SJCRH30 (cell line): ENCODE results near the gene EXOC6B. TPM values are rescaled to one million over a fixed set of nuclear protein-coding genes. Genes with fewer than 3 reads are reported as not detected.

Experiments
- DNase-seq, 2 experiments: peaks; one replicate each; pipeline ENCODE4 v3.0.0-alpha.2; 2015 to 2020
- H3K27ac ChIP-seq: fragments of 250-450 bp; sonication (Bioruptor Pico); 2 replicates; pipeline ENCODE4 v1.5.1; 2020; ENCODE audit warnings: mild to moderate bottlenecking, moderate library complexity
- H3K27me3 ChIP-seq: fragments of 250-450 bp; sonication (Bioruptor Pico); 2 replicates; pipeline ENCODE4 v1.5.1; 2020; ENCODE audit warnings: mild to moderate bottlenecking, moderate library complexity
- H3K36me3 ChIP-seq: fragments of 250-450 bp; sonication (Bioruptor Pico); 2 replicates; pipeline ENCODE4 v1.5.1; 2020; ENCODE audit warnings: mild to moderate bottlenecking, moderate library complexity
- H3K4me1 ChIP-seq: fragments of 250-450 bp; sonication (Bioruptor Pico); 2 replicates; pipeline ENCODE4 v1.5.1; 2020; ENCODE audit warnings: mild to moderate bottlenecking, moderate library complexity
- H3K4me3 ChIP-seq: fragments of 250-450 bp; sonication (Bioruptor Pico); 2 replicates; pipeline ENCODE4 v1.5.1; 2020; ENCODE audit warnings: mild to moderate bottlenecking, moderate library complexity
- H3K9me3 ChIP-seq: fragments of 250-450 bp; sonication (Bioruptor Pico); replicated peaks from 2 replicates; pipeline ENCODE4 v1.5.1; 2020; ENCODE audit warnings: mild to moderate bottlenecking, moderate library complexity
- total RNA-seq: library from RNA; depleted of rRNA; stranded (reverse); fragments of >200 nt; shearing (Covaris generic); gene quantifications from 2 replicates; pipeline ENCODE4 v1.2.3, GENCODE V29; 2014; rRNA removed

EXOC6B gene
- 24.2 and 24.8 TPM in 2 replicates for total RNA-seq

- H3K27me3 ChIP-seq, result no peaks in the 10 kb centered on the region
- peak within 1 kb of the TSS; percentile 91 for H3K4me3 ChIP-seq
- H3K4me1 ChIP-seq, result peaks cover 15% of the 10 kb centered on the region
- peak; percentile 97 to 98 for DNase-seq
- H3K27ac ChIP-seq, result peak within 1 kb of the TSS; percentile 64
- H3K36me3 ChIP-seq, result no peaks in the 10 kb centered on the region
- H3K9me3 ChIP-seq, result peaks cover 5% of the 10 kb centered on the region; the same call in 1 of the 2 replicates
Observed at GRCh38 chr2:72825257-72826155, at the start of gene EXOC6B. TSS of gene EXOC6B (minus strand) at chr2:72826033.

- Histone ChIP-seq H3K27ac (no peak overlapping the region), H3K36me3 (no peaks in the 10 kb centered on the region), H3K4me1 (no peaks in the 10 kb centered on the region), H3K4me3 (no peak overlapping the region), H3K27me3 (0 out of 2 replicates have a peak, but pooled peaks cover 3% of the 10 kb centered on the region), H3K9me3 (peaks cover 6% of the 10 kb centered on the region; the same call in 1 of the 2 replicates)
- no peak for DNase-seq
Observed at GRCh38 chr2:72871880-72872279, 46.0 kb upstream of the EXOC6B start.

GRCh38 chr2:72871060-72871459 is 45.2 kb upstream of the EXOC6B start:
- H3K9me3 ChIP-seq, result peaks cover 6% of the 10 kb centered on the region; the same call in 1 of the 2 replicates
- no peak overlapping the region for H3K27ac ChIP-seq
- H3K4me3 ChIP-seq, result no peak overlapping the region
- no peaks in the 10 kb centered on the region for H3K4me1 ChIP-seq
- 0 out of 2 replicates have a peak, but pooled peaks cover 3% of the 10 kb centered on the region for H3K27me3 ChIP-seq
- no peaks in the 10 kb centered on the region for H3K36me3 ChIP-seq
- no peak for DNase-seq

- Histone ChIP-seq H3K27ac (no peak overlapping the region), H3K36me3 (no peaks in the 10 kb centered on the region), H3K27me3 (no peaks in the 10 kb centered on the region), H3K9me3 (no peaks in the 10 kb centered on the region), H3K4me3 (no peak overlapping the region), H3K4me1 (no peaks in the 10 kb centered on the region)
- DNase-seq, result no peak
Observed at GRCh38 chr2:72864500-72864899, 38.7 kb upstream of the EXOC6B start.

GRCh38 chr2:72863046-72863445 is 37.2 kb upstream of the EXOC6B start:
- Histone ChIP-seq H3K36me3 (no peaks in the 10 kb centered on the region), H3K4me3 (peak overlapping the region; percentile 14; the same call in 1 of the 2 replicates), H3K27me3 (no peaks in the 10 kb centered on the region), H3K27ac (no peak overlapping the region), H3K4me1 (no peaks in the 10 kb centered on the region), H3K9me3 (no peaks in the 10 kb centered on the region)
- DNase-seq, result no peak

GRCh38 chr2:72862239-72862988 is 36.6 kb upstream of the EXOC6B start:
- DNase-seq, result peak; percentile 87 to 96
- Histone ChIP-seq H3K4me1 (no peaks in the 10 kb centered on the region), H3K36me3 (no peaks in the 10 kb centered on the region), H3K9me3 (no peaks in the 10 kb centered on the region), H3K27ac (no peak overlapping the region), H3K4me3 (peak overlapping the region; percentile 14), H3K27me3 (no peaks in the 10 kb centered on the region)

- Histone ChIP-seq H3K9me3 (no peaks in the 10 kb centered on the region), H3K27ac (no peak overlapping the region), H3K4me3 (no peak overlapping the region), H3K36me3 (no peaks in the 10 kb centered on the region), H3K4me1 (no peaks in the 10 kb centered on the region), H3K27me3 (no peaks in the 10 kb centered on the region)
- peak; percentile 54 to 80 for DNase-seq
Observed at GRCh38 chr2:72859831-72860262, 34.0 kb upstream of the EXOC6B start.

GRCh38 chr2:72851333-72851732 is 25.5 kb upstream of the EXOC6B start:
- DNase-seq, result no peak

GRCh38 chr2:72849138-72849462 is 23.3 kb upstream of the EXOC6B start:
- H3K36me3 ChIP-seq, result no peaks in the 10 kb centered on the region
- H3K9me3 ChIP-seq, result no peaks in the 10 kb centered on the region
- no peak for DNase-seq
- no peak overlapping the region for H3K27ac ChIP-seq
- H3K4me3 ChIP-seq, result no peak overlapping the region
- no peaks in the 10 kb centered on the region for H3K4me1 ChIP-seq
- H3K27me3 ChIP-seq, result no peaks in the 10 kb centered on the region

More at GRCh38 chr2:72851333-72851732, 25.5 kb upstream of the EXOC6B start:
- Histone ChIP-seq H3K27ac (no peak overlapping the region), H3K36me3 (no peaks in the 10 kb centered on the region), H3K4me1 (no peaks in the 10 kb centered on the region), H3K9me3 (no peaks in the 10 kb centered on the region), H3K4me3 (no peak overlapping the region), H3K27me3 (no peaks in the 10 kb centered on the region)

- Histone ChIP-seq H3K4me3 (no peak overlapping the region), H3K9me3 (no peaks in the 10 kb centered on the region), H3K36me3 (no peaks in the 10 kb centered on the region), H3K27ac (no peak overlapping the region), H3K27me3 (no peaks in the 10 kb centered on the region), H3K4me1 (no peaks in the 10 kb centered on the region)
- DNase-seq, result no peak
Observed at GRCh38 chr2:72848436-72849137, 22.8 kb upstream of the EXOC6B start.

GRCh38 chr2:72847534-72848315 is 21.9 kb upstream of the EXOC6B start:
- no peaks in the 10 kb centered on the region for H3K36me3 ChIP-seq
- H3K27ac ChIP-seq, result no peak overlapping the region
- DNase-seq, result no peak
- no peaks in the 10 kb centered on the region for H3K27me3 ChIP-seq
- no peak overlapping the region for H3K4me3 ChIP-seq
- no peaks in the 10 kb centered on the region for H3K9me3 ChIP-seq
- no peaks in the 10 kb centered on the region for H3K4me1 ChIP-seq

GRCh38 chr2:72846171-72847095 is 20.6 kb upstream of the EXOC6B start:
- Histone ChIP-seq H3K4me1 (peaks cover 6% of the 10 kb centered on the region), H3K9me3 (no peaks in the 10 kb centered on the region), H3K27me3 (no peaks in the 10 kb centered on the region), H3K27ac (no peak overlapping the region), H3K4me3 (no peak overlapping the region), H3K36me3 (no peaks in the 10 kb centered on the region)
- DNase-seq, result no peak

- Histone ChIP-seq H3K4me1 (peaks cover 10% of the 10 kb centered on the region), H3K4me3 (no peak overlapping the region), H3K9me3 (no peaks in the 10 kb centered on the region), H3K27ac (no peak overlapping the region), H3K36me3 (no peaks in the 10 kb centered on the region), H3K27me3 (no peaks in the 10 kb centered on the region; the same call in 1 of the 2 replicates)
- no peak for DNase-seq
Observed at GRCh38 chr2:72843301-72843700, 17.5 kb upstream of the EXOC6B start.
